ENCODE results near the gene MBP.

DNA sequence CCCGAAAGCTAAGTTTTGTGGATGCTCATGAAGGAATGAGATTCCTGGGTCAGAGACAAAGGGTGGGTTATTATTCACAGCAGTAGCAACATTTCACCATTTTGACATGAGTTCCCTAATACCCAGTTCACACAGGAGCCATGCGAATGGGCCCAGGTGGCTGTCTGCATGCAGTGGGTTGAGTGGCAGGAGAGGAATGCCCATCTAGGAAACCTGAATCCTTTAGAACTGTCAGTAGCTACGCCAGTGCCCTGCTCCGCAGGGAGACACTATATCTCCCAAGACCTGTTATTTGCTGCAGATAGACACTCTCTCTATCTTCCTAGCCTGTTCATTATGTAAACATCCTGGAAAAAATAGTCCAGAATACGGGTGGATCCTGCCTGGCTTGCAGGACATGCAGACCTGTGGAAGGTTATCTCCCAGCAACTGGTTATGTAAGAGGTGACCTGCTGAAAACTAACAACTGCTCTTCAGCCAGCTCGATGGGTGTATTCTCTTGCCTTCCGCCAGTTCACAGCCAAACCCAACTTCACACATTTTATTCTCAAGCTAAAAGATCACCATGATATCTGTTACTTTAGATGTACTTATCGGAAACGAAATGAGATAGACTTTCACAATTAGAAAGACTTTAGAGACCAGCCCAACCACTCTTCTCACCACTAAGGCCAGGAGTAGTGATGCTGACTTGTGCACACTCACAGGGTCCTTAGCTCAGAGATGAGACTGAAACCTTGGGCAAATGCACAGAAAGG is 59.1 kb downstream of the MBP start:
- TF ChIP-seq, protein P1, sequence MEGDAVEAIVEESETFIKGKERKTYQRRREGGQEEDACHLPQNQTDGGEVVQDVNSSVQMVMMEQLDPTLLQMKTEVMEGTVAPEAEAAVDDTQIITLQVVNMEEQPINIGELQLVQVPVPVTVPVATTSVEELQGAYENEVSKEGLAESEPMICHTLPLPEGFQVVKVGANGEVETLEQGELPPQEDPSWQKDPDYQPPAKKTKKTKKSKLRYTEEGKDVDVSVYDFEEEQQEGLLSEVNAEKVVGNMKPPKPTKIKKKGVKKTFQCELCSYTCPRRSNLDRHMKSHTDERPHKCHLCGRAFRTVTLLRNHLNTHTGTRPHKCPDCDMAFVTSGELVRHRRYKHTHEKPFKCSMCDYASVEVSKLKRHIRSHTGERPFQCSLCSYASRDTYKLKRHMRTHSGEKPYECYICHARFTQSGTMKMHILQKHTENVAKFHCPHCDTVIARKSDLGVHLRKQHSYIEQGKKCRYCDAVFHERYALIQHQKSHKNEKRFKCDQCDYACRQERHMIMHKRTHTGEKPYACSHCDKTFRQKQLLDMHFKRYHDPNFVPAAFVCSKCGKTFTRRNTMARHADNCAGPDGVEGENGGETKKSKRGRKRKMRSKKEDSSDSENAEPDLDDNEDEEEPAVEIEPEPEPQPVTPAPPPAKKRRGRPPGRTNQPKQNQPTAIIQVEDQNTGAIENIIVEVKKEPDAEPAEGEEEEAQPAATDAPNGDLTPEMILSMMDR (IDR thresholded peaks at IDR 0.05 in 4 of 5, conservative IDR thresholded peaks at IDR 0.05 in 1 of 5), result no peak
- no peak for TF ChIP-seq POLR2A (IDR thresholded peaks at IDR 0.05)

All from gastrocnemius medialis (tissue), 4 donors.